Measurements from ENCODE around the gene SFT2D3. TPM values are rescaled to one million over a fixed set of nuclear protein-coding genes. Genes with fewer than 3 reads are reported as not detected.

The SFT2D3 gene
- polyA plus RNA-seq, 1 donor from 2014 or later = 6.2 TPM

- H3K9me3 ChIP-seq (ENCODE audit: low read length) = no peaks in the 10 kb centered on the region
- no peaks in the 10 kb centered on the region for H3K9me2 ChIP-seq (ENCODE audit: insufficient read depth, low read length)
- H3K36me3 ChIP-seq (ENCODE audit: insufficient read depth, low read length) = no peaks in the 10 kb centered on the region
- no peak overlapping the region for H2AFZ ChIP-seq (ENCODE audit: low read depth, low read length)
- no peaks in the 10 kb centered on the region for H3K79me2 ChIP-seq (replicated peaks; ENCODE audit: insufficient read depth, low read length)
- H3K27ac ChIP-seq (ENCODE audit: low read length) = no peak overlapping the region
- TF ChIP-seq EZH2 (IDR thresholded peaks at IDR 0.05; ENCODE audit: borderline replicate concordance, insufficient read depth, low read length, poor library complexity, severe bottlenecking) = no peak
- TF ChIP-seq CTCF (IDR thresholded peaks at IDR 0.05; ENCODE audit: poor library complexity, severe bottlenecking) = no peak
- no peak for TF ChIP-seq REST (IDR thresholded peaks at IDR 0.05; ENCODE audit: borderline replicate concordance)
- no peak for TF ChIP-seq SMC3 (conservative IDR thresholded peaks at IDR 0.05; ENCODE audit: poor library complexity)
- TF ChIP-seq RAD21 (conservative IDR thresholded peaks at IDR 0.05) = no peak
- TF ChIP-seq TAF1 (IDR thresholded peaks at IDR 0.05; ENCODE audit: low read depth) = no peak
- TF ChIP-seq POLR2AphosphoS5 (IDR thresholded peaks at IDR 0.05) = no peak
- no peak for TF ChIP-seq EP300 (conservative IDR thresholded peaks at IDR 0.05; ENCODE audit: poor library complexity, severe bottlenecking)
- no peak for TF ChIP-seq MXI1 (conservative IDR thresholded peaks at IDR 0.05; ENCODE audit: poor library complexity, severe bottlenecking)
- H3F3A ChIP-seq (ENCODE audit: insufficient read depth, low read length, poor library complexity, severe bottlenecking) = no peaks in the 10 kb centered on the region
- no peak overlapping the region for H3K4me2 ChIP-seq (ENCODE audit: low read length)
- no peaks in the 10 kb centered on the region for H4K20me1 ChIP-seq (ENCODE audit: insufficient read depth)
- no peak overlapping the region for H3K9ac ChIP-seq (ENCODE audit: low read length)
- H3K27me3 ChIP-seq (ENCODE audit: insufficient read depth, low read depth, low read length) = no peaks in the 10 kb centered on the region
- no peak overlapping the region for H3K4me3 ChIP-seq (ENCODE audit: low read length)
Observed at GRCh38 chr2:127654084-127654837, 47.0 kb upstream of the SFT2D3 start.

GRCh38 chr2:127654838-127655175 is 46.5 kb upstream of the SFT2D3 start:
- Histone ChIP-seq H3K79me2 (replicated peaks; ENCODE audit: insufficient read depth, low read length) (no peaks in the 10 kb centered on the region), H3K36me3 (ENCODE audit: insufficient read depth, low read length) (no peaks in the 10 kb centered on the region), H3F3A (ENCODE audit: insufficient read depth, low read length, poor library complexity, severe bottlenecking) (no peaks in the 10 kb centered on the region), H3K4me2 (ENCODE audit: low read length) (no peak overlapping the region), H3K27me3 (ENCODE audit: insufficient read depth, low read depth, low read length) (no peaks in the 10 kb centered on the region), H3K9ac (ENCODE audit: low read length) (no peak overlapping the region), H3K9me2 (ENCODE audit: insufficient read depth, low read length) (no peaks in the 10 kb centered on the region), H3K9me3 (ENCODE audit: low read length) (no peaks in the 10 kb centered on the region), H4K20me1 (ENCODE audit: insufficient read depth) (no peaks in the 10 kb centered on the region), H3K4me3 (ENCODE audit: low read length) (no peak overlapping the region), H3K27ac (ENCODE audit: low read length) (no peak overlapping the region), H2AFZ (ENCODE audit: low read depth, low read length) (no peak overlapping the region)
- TF ChIP-seq MXI1 (conservative IDR thresholded peaks at IDR 0.05; ENCODE audit: poor library complexity, severe bottlenecking) (no peak), RAD21 (conservative IDR thresholded peaks at IDR 0.05) (no peak), EZH2 (IDR thresholded peaks at IDR 0.05; ENCODE audit: borderline replicate concordance, insufficient read depth, low read length, poor library complexity, severe bottlenecking) (no peak), POLR2AphosphoS5 (IDR thresholded peaks at IDR 0.05) (no peak), CTCF (IDR thresholded peaks at IDR 0.05; ENCODE audit: poor library complexity, severe bottlenecking) (no peak), SMC3 (conservative IDR thresholded peaks at IDR 0.05; ENCODE audit: poor library complexity) (no peak), REST (IDR thresholded peaks at IDR 0.05; ENCODE audit: borderline replicate concordance) (no peak), TAF1 (IDR thresholded peaks at IDR 0.05; ENCODE audit: low read depth) (no peak), EP300 (conservative IDR thresholded peaks at IDR 0.05; ENCODE audit: poor library complexity, severe bottlenecking) (no peak)
